Nephron (organoid): ENCODE results near the gene DPF3.

Experiments used
- H3K27ac Mint-ChIP-seq, 3 experiments: 2 replicates each; pipeline ENCODE4 v1.8.0; 2020; ENCODE audit warnings: mixed read lengths in 3 of 3, mild to moderate bottlenecking in 2 of 3, moderate library complexity in 1 of 3
- H3K27me3 Mint-ChIP-seq: 2 replicates; pipeline ENCODE4 v1.8.0; 2021; ENCODE audit warnings: low read depth, mild to moderate bottlenecking, moderate library complexity, mixed read lengths
- H3K36me3 Mint-ChIP-seq: 2 replicates; pipeline ENCODE4 v1.8.0; 2020; ENCODE audit warnings: low read depth, mixed read lengths
- H3K4me1 Mint-ChIP-seq: 2 replicates; pipeline ENCODE4 v1.8.0; 2020; ENCODE audit warnings: mixed read lengths
- H3K4me3 Mint-ChIP-seq, 3 experiments: 2 replicates each; pipeline ENCODE4 v1.8.0; 2020; ENCODE audit warnings: mild to moderate bottlenecking in 3 of 3, mixed read lengths in 3 of 3, moderate library complexity in 2 of 3
- H3K9me3 Mint-ChIP-seq: 2 replicates; pipeline ENCODE4 v1.8.0; 2020; ENCODE audit warnings: mixed read lengths
- TF ChIP-seq, protein P1 (sequence below), 3 experiments: fragments of 200-600 bp; sonication (generic); IDR thresholded peaks; one replicate each; pipeline ENCODE4 v1.5.0; 2021; ENCODE audit warnings: antibody characterized with exemption in 3 of 3; ENCODE audit not compliant: unreplicated experiment in 3 of 3

Gene DPF3

DNA sequence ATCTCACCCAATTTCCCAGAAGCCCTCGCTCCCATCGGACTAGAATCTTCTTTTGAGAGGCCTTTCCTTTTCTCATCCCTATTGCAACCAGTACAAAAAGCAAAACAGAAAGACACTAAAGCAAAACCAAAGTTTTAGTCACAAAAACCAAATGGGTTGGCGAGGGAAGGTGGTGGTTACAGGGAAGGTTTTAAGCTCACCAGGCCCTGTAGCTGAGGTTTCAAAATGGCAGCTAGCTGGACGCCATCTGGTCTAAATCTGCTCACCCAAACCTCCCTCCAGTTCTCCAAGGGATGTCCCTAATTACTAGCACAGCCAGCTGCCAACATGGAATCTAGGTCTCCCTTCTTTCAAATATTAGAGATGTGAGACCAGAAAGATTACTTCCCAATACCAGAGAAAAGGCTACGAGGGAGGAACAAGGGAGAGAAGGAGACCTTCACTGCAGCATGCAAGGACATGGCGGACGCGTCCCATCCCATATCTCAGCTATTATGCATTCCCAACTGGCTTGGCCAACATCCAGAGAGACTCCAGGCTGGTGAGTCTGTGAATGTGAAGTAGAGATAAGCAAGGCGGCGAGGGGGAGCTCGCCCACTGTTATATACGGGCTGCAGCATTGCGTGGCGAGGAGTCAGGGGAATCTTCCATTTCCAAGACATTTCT is 70.8 kb downstream of the DPF3 start:
- Mint-ChIP-seq H3K4me1 (peaks cover 10% of the 10 kb centered on the region), H3K36me3 (peaks cover 4% of the 10 kb centered on the region), H3K9me3 (peaks cover 6% of the 10 kb centered on the region), H3K27me3 (peaks cover 2% of the 10 kb centered on the region), H3K27ac (no peak overlapping the region), H3K4me3 (no peak overlapping the region)
- TF ChIP-seq, protein P1, sequence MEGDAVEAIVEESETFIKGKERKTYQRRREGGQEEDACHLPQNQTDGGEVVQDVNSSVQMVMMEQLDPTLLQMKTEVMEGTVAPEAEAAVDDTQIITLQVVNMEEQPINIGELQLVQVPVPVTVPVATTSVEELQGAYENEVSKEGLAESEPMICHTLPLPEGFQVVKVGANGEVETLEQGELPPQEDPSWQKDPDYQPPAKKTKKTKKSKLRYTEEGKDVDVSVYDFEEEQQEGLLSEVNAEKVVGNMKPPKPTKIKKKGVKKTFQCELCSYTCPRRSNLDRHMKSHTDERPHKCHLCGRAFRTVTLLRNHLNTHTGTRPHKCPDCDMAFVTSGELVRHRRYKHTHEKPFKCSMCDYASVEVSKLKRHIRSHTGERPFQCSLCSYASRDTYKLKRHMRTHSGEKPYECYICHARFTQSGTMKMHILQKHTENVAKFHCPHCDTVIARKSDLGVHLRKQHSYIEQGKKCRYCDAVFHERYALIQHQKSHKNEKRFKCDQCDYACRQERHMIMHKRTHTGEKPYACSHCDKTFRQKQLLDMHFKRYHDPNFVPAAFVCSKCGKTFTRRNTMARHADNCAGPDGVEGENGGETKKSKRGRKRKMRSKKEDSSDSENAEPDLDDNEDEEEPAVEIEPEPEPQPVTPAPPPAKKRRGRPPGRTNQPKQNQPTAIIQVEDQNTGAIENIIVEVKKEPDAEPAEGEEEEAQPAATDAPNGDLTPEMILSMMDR (IDR thresholded peaks at IDR 0.05; ENCODE audit: unreplicated experiment in 3 of 3): no peak

GRCh38 chr14:72818998-72819397 is 74.9 kb downstream of the DPF3 start:
- H3K9me3 Mint-ChIP-seq: peaks cover 6% of the 10 kb centered on the region
- no peak overlapping the region for H3K4me3 Mint-ChIP-seq
- TF ChIP-seq, protein P1 (IDR thresholded peaks at IDR 0.05; ENCODE audit: unreplicated experiment in 3 of 3): no peak
- H3K27ac Mint-ChIP-seq: no peak overlapping the region
- no peaks in the 10 kb centered on the region for H3K4me1 Mint-ChIP-seq
- peaks cover 4% of the 10 kb centered on the region for H3K36me3 Mint-ChIP-seq
- H3K27me3 Mint-ChIP-seq: peaks cover 2% of the 10 kb centered on the region

DNA sequence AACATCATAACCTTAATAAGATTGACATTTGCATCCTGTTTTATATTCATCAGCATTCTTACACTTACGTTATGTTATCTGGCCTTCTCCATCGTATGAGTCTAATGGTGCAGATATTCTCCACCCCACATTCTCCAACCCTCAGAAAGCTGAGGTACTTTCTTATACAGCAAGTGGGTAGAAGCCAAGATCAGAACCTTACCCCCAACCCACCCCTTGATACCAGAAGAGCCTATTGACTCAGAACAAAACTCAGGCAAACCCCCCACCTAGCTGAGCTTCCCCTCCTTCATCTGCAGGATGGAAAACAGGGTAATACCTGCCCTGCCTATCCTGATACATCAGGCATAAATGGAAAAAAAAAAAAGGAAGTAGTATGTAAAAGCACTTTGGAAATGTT is 77.6 kb downstream of the DPF3 start:
- H3K27me3 Mint-ChIP-seq: peaks cover 8% of the 10 kb centered on the region
- H3K27ac Mint-ChIP-seq: no peak overlapping the region
- H3K9me3 Mint-ChIP-seq: peaks cover 6% of the 10 kb centered on the region
- no peaks in the 10 kb centered on the region for H3K4me1 Mint-ChIP-seq
- TF ChIP-seq, protein P1 (IDR thresholded peaks at IDR 0.05; ENCODE audit: unreplicated experiment in 3 of 3): no peak
- no peak overlapping the region for H3K4me3 Mint-ChIP-seq
- H3K36me3 Mint-ChIP-seq: peaks cover 4% of the 10 kb centered on the region

DNA sequence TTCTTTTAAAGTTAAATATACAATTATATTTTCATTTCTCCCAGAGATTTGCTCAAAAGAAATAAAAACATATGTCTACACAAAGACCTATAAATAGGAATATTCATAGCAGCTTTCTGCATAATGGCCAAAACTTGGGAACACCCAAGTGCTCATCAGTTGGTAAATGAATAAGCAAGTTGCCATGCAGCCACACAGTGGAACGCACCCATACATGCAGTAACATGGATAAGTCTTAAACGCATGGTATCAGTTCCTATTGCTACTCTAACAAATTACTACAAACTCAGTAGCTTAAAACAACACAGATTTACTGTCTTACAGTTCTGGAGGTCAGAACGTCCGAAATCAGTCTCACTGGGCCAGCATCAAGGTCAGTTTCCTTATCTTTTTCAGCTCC is 78.5 kb downstream of the DPF3 start:
- Mint-ChIP-seq H3K4me1 (peaks cover 5% of the 10 kb centered on the region), H3K36me3 (peaks cover 4% of the 10 kb centered on the region), H3K4me3 (no peak overlapping the region), H3K27me3 (peaks cover 8% of the 10 kb centered on the region), H3K27ac (no peak overlapping the region), H3K9me3 (peaks cover 6% of the 10 kb centered on the region)
- TF ChIP-seq, protein P1 (IDR thresholded peaks at IDR 0.05; ENCODE audit: unreplicated experiment in 3 of 3): no peak

DNA sequence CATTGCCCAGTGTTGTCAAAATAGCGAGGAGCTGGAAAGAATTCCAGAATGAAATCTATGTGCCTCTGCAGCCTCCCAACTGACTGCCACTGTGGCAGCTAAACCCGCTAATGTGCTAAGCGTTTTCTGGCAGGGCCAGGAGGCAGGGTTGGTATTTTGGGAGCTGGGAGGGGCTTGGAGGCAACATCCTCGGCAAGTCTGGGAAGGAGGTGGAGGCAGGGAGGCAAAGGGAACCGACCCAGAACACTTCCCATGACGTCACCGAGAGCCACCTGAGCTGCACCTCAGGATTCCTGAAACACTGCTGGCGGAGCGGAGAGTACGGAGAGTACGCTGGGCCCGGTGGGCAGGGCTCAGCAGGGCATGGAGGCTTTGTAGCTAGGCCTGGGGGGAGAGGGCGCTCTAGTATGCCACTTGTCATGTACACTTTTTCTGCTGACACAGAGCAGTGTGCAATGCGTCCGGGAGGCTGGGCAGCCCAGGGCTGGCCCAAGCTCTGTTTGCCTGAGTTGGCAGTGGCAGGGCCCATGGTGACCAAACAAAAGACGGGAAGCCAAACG is 81.5 kb downstream of the DPF3 start:
- Mint-ChIP-seq H3K27me3 (peaks cover 8% of the 10 kb centered on the region), H3K4me1 (peaks cover 5% of the 10 kb centered on the region), H3K9me3 (no peaks in the 10 kb centered on the region), H3K27ac (peak overlapping the region in 1 of 3 experiments; percentile 25), H3K36me3 (no peaks in the 10 kb centered on the region), H3K4me3 (no peak overlapping the region)
- TF ChIP-seq, protein P1 (IDR thresholded peaks at IDR 0.05; ENCODE audit: unreplicated experiment in 3 of 3): no peak

- TF ChIP-seq, protein P1 (IDR thresholded peaks at IDR 0.05; ENCODE audit: unreplicated experiment in 3 of 3): no peak
- H3K9me3 Mint-ChIP-seq: no peaks in the 10 kb centered on the region
- H3K27ac Mint-ChIP-seq: peak overlapping the region in 1 of 3 experiments; percentile 56
- H3K4me3 Mint-ChIP-seq: no peak overlapping the region
- no peaks in the 10 kb centered on the region for H3K36me3 Mint-ChIP-seq
- H3K4me1 Mint-ChIP-seq: peaks cover 5% of the 10 kb centered on the region
- H3K27me3 Mint-ChIP-seq: peaks cover 8% of the 10 kb centered on the region
These were observed 83.7 kb downstream of the DPF3 start for GRCh38 chr14:72810201-72810600.
